A549 (cell line): Measurements from ENCODE around the gene ARMH4. TPM values are rescaled to one million over a fixed set of nuclear protein-coding genes. Genes with fewer than 3 reads are reported as not detected.
A peak's percentile ranks its signal among the peaks of the same experiment; 100 is the strongest.

Experiments
- ATAC-seq, 2 experiments: fragments of 200-7000 bp in 1 of 2; fragments of >200 bp in 1 of 2; cut with Nextera tagmentation in 1 of 2; cut with Tn5 transposase in 1 of 2; 3 replicates each; pipeline versions ENCODE4 v1.8.0 to v1.9.1; 2018 to 2020; ENCODE audit warnings: mild to moderate bottlenecking in 1 of 2, moderate library complexity in 1 of 2
- CTCF ChIA-PET: fragments of 300-600 bp; sonication (Branson Sonifier 250); formaldehyde crosslinking; extraction: SDS; loops from one replicate; lab custom pipeline; 2021; ENCODE audit warnings: antibody characterized with exemption, inconsistent platforms; lab: Yijun Ruan, JAX
- POLR2A ChIA-PET: fragments of 350-600 bp; formaldehyde crosslinking; extraction: SDS; loops from one replicate; lab custom pipeline; 2021; ENCODE audit warnings: antibody characterized with exemption, inconsistent platforms; lab: Yijun Ruan, JAX
- DNase-seq, 2 experiments: peaks; one replicate each; pipeline versions ENCODE4 v3.0.0 to v3.0.0-alpha.2; 2011 to 2016; ENCODE audit warnings: low read depth in 1 of 2, low spot score in 1 of 2
- FAIRE-seq: peaks from 2 replicates; lab custom pipeline; 2011; peaks lifted over from hg19 to GRCh38; lab: Jason Lieb, UNC
- H3K27ac ChIP-seq, 2 experiments: fragments of >200 bp; sonication (Bioruptor Twin); formaldehyde crosslinking; 3 replicates each; pipeline ENCODE4 v1.5.1; 2016 to 2017
- H3K4me1 ChIP-seq: fragments of >200 bp; sonication (Bioruptor Twin); formaldehyde crosslinking; 3 replicates; pipeline ENCODE4 v1.6.1; 2016
- H3K4me2 ChIP-seq: fragments of >200 bp; sonication (Bioruptor Twin); formaldehyde crosslinking; 3 replicates; pipeline ENCODE4 v1.6.1; 2016
- H3K4me3 ChIP-seq: fragments of >200 bp; sonication (Bioruptor Twin); formaldehyde crosslinking; 3 replicates; pipeline ENCODE4 v1.5.1; 2016
- H3K9me3 ChIP-seq: fragments of >200 bp; sonication (Bioruptor Twin); formaldehyde crosslinking; 3 replicates; pipeline ENCODE4 v1.6.1; 2016
- BCL3 ChIP-seq: fragments of >200 bp; sonication (Bioruptor Twin); formaldehyde crosslinking; IDR thresholded peaks from 3 replicates; pipeline ENCODE4 v1.6.1; 2016
- BHLHE40 ChIP-seq: IDR thresholded peaks from 2 replicates; pipeline ENCODE4 v1.6.1; 2012; ENCODE audit warnings: low read depth, low read length, inconsistent platforms
- CHD2 ChIP-seq: fragments of 150-350 bp; IDR thresholded peaks from 2 replicates; pipeline ENCODE4 v1.6.1; 2014; ENCODE audit warnings: low read length; ENCODE audit not compliant: partially characterized antibody
- EHF ChIP-seq: fragments of 250-450 bp; sonication (Bioruptor Pico); IDR thresholded peaks from 2 replicates; pipeline ENCODE4 v1.5.0; 2020; ENCODE audit warnings: mild to moderate bottlenecking
- EHMT2 ChIP-seq: fragments of 200-600 bp; sonication (generic); IDR thresholded peaks from 2 replicates; pipeline ENCODE4 v1.6.1; 2016; ENCODE audit warnings: antibody characterized with exemption, low read depth, mild to moderate bottlenecking, moderate library complexity
- ELK1 ChIP-seq: fragments of 150-350 bp; IDR thresholded peaks from 2 replicates; pipeline ENCODE4 v1.6.1; 2014; ENCODE audit warnings: low read depth, mild to moderate bottlenecking, low read length
- EP300 ChIP-seq, 2 experiments: fragments of >200 bp; sonication (Bioruptor Twin); formaldehyde crosslinking; IDR thresholded peaks; 2 replicates in 1 of 2; 3 replicates in 1 of 2; pipeline ENCODE4 v1.6.1; 2016 to 2017
- FOSB ChIP-seq: fragments of 250-450 bp; sonication (Bioruptor Pico); IDR thresholded peaks from 2 replicates; pipeline ENCODE4 v1.5.0; 2020; ENCODE audit warnings: mild to moderate bottlenecking, moderate library complexity
- HEYL ChIP-seq: fragments of 250-450 bp; sonication (Bioruptor Pico); IDR thresholded peaks from 2 replicates; pipeline ENCODE4 v1.8.0; 2021; ENCODE audit warnings: mild to moderate bottlenecking, moderate library complexity
- JUN ChIP-seq, 2 experiments: fragments of >200 bp; sonication (Bioruptor Twin); formaldehyde crosslinking; IDR thresholded peaks; 2 replicates in 1 of 2; 3 replicates in 1 of 2; pipeline ENCODE4 v1.6.1; 2016 to 2017
- KDM1A ChIP-seq: fragments of 200-600 bp; sonication (generic); IDR thresholded peaks from 2 replicates; pipeline ENCODE4 v1.6.1; 2016; ENCODE audit warnings: low read depth, mild to moderate bottlenecking
- KDM5A ChIP-seq: fragments of 200-600 bp; sonication (generic); IDR thresholded peaks from 2 replicates; pipeline ENCODE4 v1.6.1; 2016; ENCODE audit warnings: antibody characterized with exemption, mild to moderate bottlenecking
- MAFK ChIP-seq: fragments of 450-650 bp; IDR thresholded peaks from 2 replicates; pipeline ENCODE4 v1.6.1; 2014; ENCODE audit not compliant: partially characterized antibody
- MAX ChIP-seq: IDR thresholded peaks from 2 replicates; pipeline ENCODE4 v1.6.1; 2012
- MAZ ChIP-seq: fragments of 150-350 bp; IDR thresholded peaks from 2 replicates; pipeline ENCODE4 v1.6.1; 2014; ENCODE audit warnings: antibody characterized with exemption, low read depth, low read length, borderline replicate concordance
- MYC ChIP-seq: IDR thresholded peaks from 2 replicates; pipeline ENCODE4 v1.6.1; 2012; ENCODE audit warnings: mild to moderate bottlenecking, inconsistent platforms, low read length, improper control_type of control experiment, borderline replicate concordance
- NPAS2 ChIP-seq: fragments of 250-450 bp; sonication (Bioruptor Pico); IDR thresholded peaks from 2 replicates; pipeline ENCODE4 v1.8.0; 2022; ENCODE audit warnings: mild to moderate bottlenecking, moderate library complexity, borderline replicate concordance
- POLR2AphosphoS2 ChIP-seq: conservative IDR thresholded peaks from 2 replicates; pipeline ENCODE4 v1.6.1; 2012; ENCODE audit warnings: low read length, improper control_type of control experiment, inconsistent platforms
- RCOR1 ChIP-seq: fragments of 150-350 bp; IDR thresholded peaks from 2 replicates; pipeline ENCODE4 v1.6.1; 2014; ENCODE audit warnings: antibody characterized with exemption, low read length, low read depth
- REST ChIP-seq: fragments of 200-600 bp; sonication (generic); IDR thresholded peaks from 2 replicates; pipeline ENCODE4 v1.6.1; 2016; ENCODE audit warnings: antibody characterized with exemption, mild to moderate bottlenecking, moderate library complexity
- RNF2 ChIP-seq: fragments of 200-600 bp; sonication (generic); IDR thresholded peaks from 2 replicates; pipeline ENCODE4 v1.6.1; 2016; ENCODE audit warnings: low read depth, mild to moderate bottlenecking, antibody characterized with exemption, moderate library complexity, borderline replicate concordance
- SMC3 ChIP-seq: fragments of >200 bp; sonication (Bioruptor Twin); formaldehyde crosslinking; IDR thresholded peaks from 3 replicates; pipeline ENCODE4 v1.6.1; 2018; ENCODE audit warnings: inconsistent platforms
- SREBF2 ChIP-seq: fragments of 450-650 bp; IDR thresholded peaks from 2 replicates; pipeline ENCODE4 v1.6.1; 2014; ENCODE audit warnings: mild to moderate bottlenecking, moderate library complexity
- ZFP36 ChIP-seq: fragments of 450-650 bp; IDR thresholded peaks from 2 replicates; pipeline ENCODE4 v1.6.1; 2014; ENCODE audit warnings: borderline replicate concordance; ENCODE audit not compliant: partially characterized antibody
- ZNF302 ChIP-seq: fragments of 250-450 bp; sonication (Bioruptor Pico); IDR thresholded peaks from 2 replicates; pipeline ENCODE4 v1.9.0; 2021; ENCODE audit warnings: inconsistent platforms, mild to moderate bottlenecking, moderate library complexity
- WGBS: methylation state at CpG from one replicate; pipeline ENCODE4 v1.1.6; 2017; ENCODE audit errors: missing lambda C conversion rate; 5-methylcytosine and 5-hydroxymethylcytosine counted together
- polyA plus RNA-seq, 4 experiments: library from polyadenylated mRNA; depleted of rRNA in 3 of 4; stranded (reverse); fragments of >200 nt; fragmentation: RNase III in 1 of 4; extraction: RNeasy Plus Mini Kit Qiagen cat#74134 plus additional on column Dnase treatment in 1 of 4; gene quantifications; 2 replicates in 3 of 4; 3 replicates in 1 of 4; pipeline ENCODE4 v1.2.3, GENCODE V29; 2011 to 2017

ARMH4 gene
- polyA plus RNA-seq, 2 of the 4 experiments (the other 2 are of a cell fraction) = 0.56 to 0.77 TPM

GRCh38 chr14:57961786-57962060 lies 190.3 kb downstream of the ARMH4 start:
- DNase-seq (no peak), FAIRE-seq (no peak), ATAC-seq (no peak)
- Histone ChIP-seq H3K27ac (no peak overlapping the region), H3K4me1 (no peaks in the 10 kb centered on the region), H3K9me3 (no peaks in the 10 kb centered on the region), H3K4me2 (no peak overlapping the region), H3K4me3 (no peak overlapping the region)
- ChIA-PET CTCF (no interaction called here), POLR2A (no interaction called here)
- 35% methylated on average over 2 of the region's 2 CpGs for WGBS
- TF ChIP-seq NPAS2 (CRISPR knock-in tag) (no peak), ZNF302 (CRISPR knock-in tag) (no peak), BHLHE40 (no peak), ELK1 (no peak), FOSB (CRISPR knock-in tag) (no peak), REST (no peak), KDM1A (no peak), CHD2 (no peak), MAZ (no peak), MYC (no peak), POLR2AphosphoS2 (no peak), JUN (IDR thresholded peaks at IDR 0.05) (no peak), MAFK (no peak), KDM5A (no peak), SMC3 (no peak), RCOR1 (no peak), EP300 (IDR thresholded peaks at IDR 0.05) (no peak), SREBF2 (no peak), BCL3 (no peak)

- POLR2A ChIA-PET = no interaction called here
These were observed 190.8 kb downstream of the ARMH4 start for GRCh38 chr14:57960946-57961785.

More at GRCh38 chr14:57960946-57961785, 190.8 kb downstream of the ARMH4 start:
- CTCF ChIA-PET = no interaction called here
- no peak overlapping the region for H3K4me2 ChIP-seq
- no peaks in the 10 kb centered on the region for H3K4me1 ChIP-seq
- DNase-seq (no peak), FAIRE-seq (no peak), ATAC-seq (peak in 1 of 2 experiments; percentile 32; a peak in 1 of 6 replicates)
- TF ChIP-seq ZFP36 (no peak), SREBF2 (no peak), MAX (no peak), EHF (CRISPR knock-in tag) (no peak), NPAS2 (CRISPR knock-in tag) (no peak), HEYL (CRISPR knock-in tag) (no peak), EHMT2 (no peak), RNF2 (no peak)
- WGBS = 48% methylated on average over 16 of the region's 16 CpGs
- no peak overlapping the region for H3K27ac ChIP-seq
- no peaks in the 10 kb centered on the region for H3K9me3 ChIP-seq
- H3K4me3 ChIP-seq = no peak overlapping the region
